Mucosa of descending colon (tissue), 3 donors: Measurements from ENCODE around the gene COA4. TPM values are rescaled to one million over a fixed set of nuclear protein-coding genes. Genes with fewer than 3 reads are reported as not detected.

Source experiments
- ATAC-seq: fragments of 200-7000 bp; cut with Tn5 transposase; one replicate; pipeline ENCODE4 v1.9.1; 2020; ENCODE audit warnings: mild to moderate bottlenecking, moderate library complexity
- DNase-seq, 3 donors: peaks; one replicate each; pipeline ENCODE4 v3.0.0-alpha.2; 2020
- H3K36me3 ChIP-seq: fragments of 200-600 bp; one replicate; pipeline ENCODE4 v1.8.0; 2021; ENCODE audit warnings: low read depth, mild to moderate bottlenecking
- H3K4me1 ChIP-seq: fragments of 200-600 bp; one replicate; pipeline ENCODE4 v1.8.0; 2021; ENCODE audit warnings: low read depth, mild to moderate bottlenecking
- H3K4me3 ChIP-seq: fragments of 200-600 bp; one replicate; pipeline ENCODE4 v1.8.0; 2021; ENCODE audit warnings: mild to moderate bottlenecking
- H3K9me3 ChIP-seq: fragments of 200-600 bp; one replicate; pipeline ENCODE4 v1.8.0; 2021; ENCODE audit warnings: mild to moderate bottlenecking
- intact Hi-C, 2 donors: fragments of 100-400 bp; cut with DNase I in 1 of 2; cut with micrococcal nuclease in 1 of 2; formaldehyde crosslinking; loops; one replicate each; pipeline versions ENCODE4 v1.11.0 to v1.11.1; 2022; cut with DNase I, micrococcal nuclease
- total RNA-seq, 3 donors: library from RNA; stranded (reverse); fragmentation: NEBNext Ultra II Directional in 2 of 3; extraction: Animal tissue kit (Norgen Biotek cat#: 25700) in 2 of 3; gene quantifications; one replicate each; pipeline versions ENCODE4 v1.2.1 to v1.2.4, GENCODE V29; 2021 to 2023
- TF ChIP-seq, protein P1 (sequence below): fragments of 200-600 bp; IDR thresholded peaks from one replicate; pipeline ENCODE4 v1.8.0; 2022; ENCODE audit warnings: antibody characterized with exemption, mild to moderate bottlenecking
- donor health status: DM: no; HTN: no; CAD: no; lungs with moderate emphysema.
- donor health status: DM: no; HTN: no; CAD: no.
- donor health status: DM: no; HTN: yes; CAD: no.

The COA4 gene
- total RNA-seq, 3 donors from 2014 or later: 55.7 to 76.3 (median 61.0) TPM

DNA sequence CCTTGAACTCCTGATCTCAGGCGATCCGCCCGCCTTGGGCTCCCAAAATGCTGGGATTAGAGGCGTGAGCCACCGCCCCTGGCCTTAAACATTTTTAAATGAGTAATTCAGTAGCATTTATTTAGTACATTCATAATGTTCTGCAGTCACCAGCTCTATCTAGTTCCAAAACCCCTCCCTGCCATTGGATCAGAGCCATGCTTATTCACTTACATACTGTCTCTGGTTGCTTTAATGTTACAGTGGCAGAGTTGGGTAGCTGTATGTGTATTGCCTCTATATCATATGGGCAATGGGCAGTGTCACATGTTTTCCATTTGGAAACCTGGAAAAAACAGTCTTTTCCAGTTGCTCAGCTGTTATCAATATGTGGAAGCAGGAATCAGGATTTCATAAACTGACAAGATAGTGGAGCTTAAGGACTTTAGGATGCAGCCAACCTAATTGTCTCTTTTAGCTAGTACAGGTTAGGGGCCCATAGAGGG lies 10.5 kb downstream of the COA4 start:
- DNase-seq: no peak
- ATAC-seq: no peak
- intact Hi-C loops: no loop called here
- Histone ChIP-seq H3K4me3 (no peak overlapping the region), H3K4me1 (no peaks in the 10 kb centered on the region), H3K9me3 (no peaks in the 10 kb centered on the region), H3K36me3 (no peaks in the 10 kb centered on the region)
- TF ChIP-seq, protein P1, sequence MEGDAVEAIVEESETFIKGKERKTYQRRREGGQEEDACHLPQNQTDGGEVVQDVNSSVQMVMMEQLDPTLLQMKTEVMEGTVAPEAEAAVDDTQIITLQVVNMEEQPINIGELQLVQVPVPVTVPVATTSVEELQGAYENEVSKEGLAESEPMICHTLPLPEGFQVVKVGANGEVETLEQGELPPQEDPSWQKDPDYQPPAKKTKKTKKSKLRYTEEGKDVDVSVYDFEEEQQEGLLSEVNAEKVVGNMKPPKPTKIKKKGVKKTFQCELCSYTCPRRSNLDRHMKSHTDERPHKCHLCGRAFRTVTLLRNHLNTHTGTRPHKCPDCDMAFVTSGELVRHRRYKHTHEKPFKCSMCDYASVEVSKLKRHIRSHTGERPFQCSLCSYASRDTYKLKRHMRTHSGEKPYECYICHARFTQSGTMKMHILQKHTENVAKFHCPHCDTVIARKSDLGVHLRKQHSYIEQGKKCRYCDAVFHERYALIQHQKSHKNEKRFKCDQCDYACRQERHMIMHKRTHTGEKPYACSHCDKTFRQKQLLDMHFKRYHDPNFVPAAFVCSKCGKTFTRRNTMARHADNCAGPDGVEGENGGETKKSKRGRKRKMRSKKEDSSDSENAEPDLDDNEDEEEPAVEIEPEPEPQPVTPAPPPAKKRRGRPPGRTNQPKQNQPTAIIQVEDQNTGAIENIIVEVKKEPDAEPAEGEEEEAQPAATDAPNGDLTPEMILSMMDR: no peak

DNA sequence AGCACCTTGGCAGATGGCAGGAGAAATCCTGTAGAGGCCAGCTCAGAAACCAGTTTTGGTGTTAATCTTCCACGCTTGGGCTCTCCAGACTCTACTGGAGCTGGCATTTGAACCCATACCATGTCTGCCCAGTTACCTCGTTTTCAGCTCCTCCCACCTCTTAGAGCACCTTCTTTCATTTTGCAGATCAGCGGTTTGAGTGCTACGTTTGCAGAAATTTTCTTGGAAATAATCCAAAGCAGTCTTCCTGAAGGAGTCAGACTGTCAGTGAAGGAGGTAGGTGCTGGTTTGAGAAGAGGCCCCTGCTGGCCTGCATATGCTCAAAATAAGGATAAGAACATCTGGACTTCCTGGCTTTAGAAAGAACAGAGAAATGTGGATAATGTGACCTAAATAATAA lies 13.7 kb downstream of the COA4 start:
- ATAC-seq (no peak), DNase-seq (no peak)
- intact Hi-C loops: loop anchor here in 1 of 2 donors (5.0 kb wide), 1 partner anchor 186 kb away; no protein-coding TSS in a partner anchor
- Histone ChIP-seq H3K4me1 (no peaks in the 10 kb centered on the region), H3K36me3 (no peaks in the 10 kb centered on the region), H3K4me3 (no peak overlapping the region), H3K9me3 (no peaks in the 10 kb centered on the region)
- TF ChIP-seq, protein P1: no peak

DNA sequence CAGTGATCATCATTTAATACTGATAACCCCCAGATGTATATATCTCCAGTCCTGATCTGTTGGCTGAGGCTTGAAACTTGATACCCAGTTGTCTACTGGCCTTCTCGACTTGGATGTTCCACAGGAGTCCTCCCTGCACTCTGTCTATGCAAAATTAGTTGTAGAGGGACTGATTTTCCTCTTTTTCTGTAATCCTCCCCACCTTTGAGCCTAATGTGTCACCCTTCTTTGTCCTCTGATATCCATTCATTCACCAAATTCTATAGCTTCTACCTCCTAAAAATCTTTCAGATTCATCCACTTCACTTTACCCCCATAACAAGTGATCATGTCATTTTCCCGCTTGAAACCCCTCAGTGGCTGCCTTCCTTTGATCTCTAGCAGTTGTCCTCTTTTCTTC lies 16.4 kb downstream of the COA4 start:
- Histone ChIP-seq H3K9me3 (no peaks in the 10 kb centered on the region), H3K4me3 (no peak overlapping the region), H3K36me3 (no peaks in the 10 kb centered on the region), H3K4me1 (no peaks in the 10 kb centered on the region)
- DNase-seq (no peak), ATAC-seq (no peak)
- TF ChIP-seq, protein P1: no peak
- intact Hi-C loops: loop anchor here in 1 of 2 donors (5.0 kb wide), 1 partner anchor 183 kb away; no protein-coding TSS in a partner anchor

DNA sequence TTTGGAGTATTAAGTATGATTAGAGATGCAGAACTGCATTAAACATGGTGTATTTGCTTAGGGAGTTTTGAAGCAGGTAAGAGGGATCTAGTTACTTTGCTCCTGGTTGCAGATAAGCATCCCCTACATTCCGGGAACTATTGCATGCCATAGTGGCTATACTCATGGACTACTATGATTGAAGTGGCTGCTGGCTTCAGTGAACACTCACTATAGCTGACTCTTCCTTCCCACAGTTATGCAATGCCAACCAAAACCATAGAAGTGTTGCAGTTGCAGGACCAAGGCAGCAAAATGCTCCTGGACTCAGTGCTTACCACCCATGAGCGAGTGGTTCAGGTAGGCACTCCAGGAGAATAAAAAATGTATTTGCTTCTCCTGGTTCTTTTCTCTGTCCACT lies 17.0 kb downstream of the COA4 start:
- Histone ChIP-seq H3K4me1 (no peaks in the 10 kb centered on the region), H3K9me3 (no peaks in the 10 kb centered on the region), H3K4me3 (no peak overlapping the region), H3K36me3 (no peaks in the 10 kb centered on the region)
- TF ChIP-seq, protein P1: no peak
- no peak for ATAC-seq
- DNase-seq: no peak
- intact Hi-C loops: loop anchor here in 1 of 2 donors (5.0 kb wide), 1 partner anchor 182 kb away; no protein-coding TSS in a partner anchor

DNA sequence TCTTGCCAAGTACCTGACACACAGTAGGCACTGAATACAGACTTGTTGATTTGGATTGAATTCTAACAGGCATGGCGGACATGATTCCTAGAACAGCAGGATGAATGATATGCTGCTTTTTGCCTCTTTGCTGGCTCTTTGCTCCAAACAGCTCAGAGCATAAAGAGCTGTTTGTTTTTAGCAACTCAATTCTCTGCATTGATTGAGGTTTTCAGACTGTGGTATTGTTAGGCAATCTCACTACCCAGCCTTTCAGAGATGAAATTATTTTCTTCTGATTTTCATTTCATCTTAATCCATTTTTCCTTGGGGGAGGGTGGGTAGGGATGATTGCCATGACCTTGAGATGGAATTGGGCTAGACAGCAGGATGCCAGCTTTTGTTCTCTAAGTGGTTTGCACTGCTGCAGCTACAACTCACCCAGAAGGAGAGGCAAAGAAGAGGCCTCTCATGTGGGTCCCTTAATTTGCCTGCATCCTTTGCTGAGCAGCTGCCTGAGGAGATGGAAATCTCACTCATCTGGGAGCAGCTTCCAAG lies 20.5 kb downstream of the COA4 start:
- DNase-seq (no peak), ATAC-seq (no peak)
- H3K36me3 ChIP-seq: no peaks in the 10 kb centered on the region
- TF ChIP-seq, protein P1: no peak
- H3K9me3 ChIP-seq: no peaks in the 10 kb centered on the region
- intact Hi-C loops: no loop called here
- H3K4me3 ChIP-seq: no peak overlapping the region
- no peaks in the 10 kb centered on the region for H3K4me1 ChIP-seq
